Ectodermal cell (in vitro differentiated cells): ENCODE measurements around the gene SPATA31D1. TPM values are rescaled to one million over a fixed set of nuclear protein-coding genes. Genes with fewer than 3 reads are reported as not detected.
"Not testable (repeated sequence)": the region's sequence is repeated elsewhere in the genome, so short reads cannot be mapped to it uniquely, and the experiment has no call there.

Source experiments
- H3K27ac ChIP-seq: 2 replicates; pipeline ENCODE4 v1.7.0; 2013; ENCODE audit warnings: mild to moderate bottlenecking, low read depth, low read length; ENCODE audit not compliant: insufficient read depth, poor library complexity, severe bottlenecking
- H3K27me3 ChIP-seq: 2 replicates; pipeline ENCODE4 v1.7.0; 2013; ENCODE audit warnings: mild to moderate bottlenecking, low read length; ENCODE audit not compliant: insufficient read depth, control insufficient read depth, poor library complexity, severe bottlenecking
- H3K36me3 ChIP-seq: one replicate; pipeline ENCODE4 v1.7.0; 2013; ENCODE audit warnings: low read length; ENCODE audit not compliant: control insufficient read depth, insufficient read depth
- H3K4me1 ChIP-seq: one replicate; pipeline ENCODE4 v1.7.0; 2013; ENCODE audit warnings: low read length; ENCODE audit not compliant: control insufficient read depth, insufficient read depth
- H3K4me3 ChIP-seq: 2 replicates; pipeline ENCODE4 v1.7.0; 2013; ENCODE audit warnings: low read depth, low read length, control low read depth; ENCODE audit not compliant: insufficient read depth
- H3K9me3 ChIP-seq: 2 replicates; pipeline ENCODE4 v1.7.0; 2013; ENCODE audit warnings: mild to moderate bottlenecking, low read length, moderate library complexity; ENCODE audit not compliant: control insufficient read depth
- WGBS, 2 experiments: methylation state at CpG; one replicate each; pipeline ENCODE4 v1.1.7; 2013; ENCODE audit warnings: missing lambda C conversion rate in 2 of 2; 5-methylcytosine and 5-hydroxymethylcytosine counted together
- polyA plus RNA-seq, 4 experiments: library from polyadenylated mRNA; stranded (reverse); fragments of 50-300 nt; gene quantifications; one replicate each; pipeline ENCODE4 v1.2.3, GENCODE V29; 2013

Gene SPATA31D1
- not detected for polyA plus RNA-seq (2013, experiment 1 of 4)
- not detected for polyA plus RNA-seq (2013, experiment 2 of 4)
- not detected for polyA plus RNA-seq (2013, experiment 3 of 4)
- polyA plus RNA-seq (2013, experiment 4 of 4), result not detected

- not testable (repeated sequence) for H3K4me1 ChIP-seq
Measured at GRCh38 chr9:81988472-81988871, at the start of gene SPATA31D1. Gene SPATA31D1, plus strand, starts transcription at chr9:81988772. Its CDS starts 47 bp downstream, at chr9:81988819.

GRCh38 chr9:81943393-81943792 lies 45.2 kb upstream of the SPATA31D1 start, which contains the start of gene SPATA31D3:
Gene SPATA31D3, plus strand, starts transcription at chr9:81943500. Its CDS starts 86 bp downstream, at chr9:81943586.
- H3K4me3 ChIP-seq, H3K36me3 ChIP-seq, H3K4me1 ChIP-seq, H3K27me3 ChIP-seq, H3K9me3 ChIP-seq, H3K27ac ChIP-seq: not testable (repeated sequence)
- WGBS, 2 experiments, result no CpG with 5 or more reads among the region's 2 CpGs

More at GRCh38 chr9:81988472-81988871, at the start of gene SPATA31D1:
- H3K27ac ChIP-seq, H3K9me3 ChIP-seq, H3K36me3 ChIP-seq, H3K27me3 ChIP-seq, H3K4me3 ChIP-seq: not testable (repeated sequence)
- WGBS, 2 experiments, result 100% methylated on average over 1 of the region's 1 CpG; no CpG with 5 or more reads in 1 of the 2 experiments

GRCh38 chr9:81948650-81949049 lies 39.9 kb upstream of the SPATA31D1 start:
- 80% methylated on average over 1 of the region's 3 CpGs; no CpG with 5 or more reads in 1 of the 2 experiments for WGBS, 2 experiments
- H3K27me3 ChIP-seq, H3K4me3 ChIP-seq, H3K27ac ChIP-seq, H3K4me1 ChIP-seq, H3K9me3 ChIP-seq, H3K36me3 ChIP-seq: not testable (repeated sequence)

GRCh38 chr9:81953096-81953495 lies 35.5 kb upstream of the SPATA31D1 start:
- Histone ChIP-seq H3K27me3 (no peaks in the 10 kb centered on the region), H3K27ac (no peak overlapping the region), H3K9me3 (peaks cover 2% of the 10 kb centered on the region), H3K4me1 (no peaks in the 10 kb centered on the region), H3K36me3 (no peaks in the 10 kb centered on the region), H3K4me3 (no peak overlapping the region)
- no CpG with 5 or more reads among the region's 1 CpG for WGBS, 2 experiments

- no peaks in the 10 kb centered on the region for H3K27me3 ChIP-seq
- H3K36me3 ChIP-seq, result no peaks in the 10 kb centered on the region
- no peak overlapping the region for H3K27ac ChIP-seq
- peaks cover 2% of the 10 kb centered on the region for H3K9me3 ChIP-seq
- H3K4me3 ChIP-seq, result no peak overlapping the region
- no peaks in the 10 kb centered on the region for H3K4me1 ChIP-seq
Measured at GRCh38 chr9:81955625-81956024, 32.9 kb upstream of the SPATA31D1 start.

- WGBS, 2 experiments, result 93 to 97% methylated on average over 6 of the region's 6 CpGs
- Histone ChIP-seq H3K9me3 (no peaks in the 10 kb centered on the region), H3K27me3 (no peaks in the 10 kb centered on the region), H3K36me3 (no peaks in the 10 kb centered on the region), H3K27ac (no peak overlapping the region), H3K4me1 (no peaks in the 10 kb centered on the region), H3K4me3 (no peak overlapping the region)
Measured at GRCh38 chr9:81964218-81965171, 24.1 kb upstream of the SPATA31D1 start.

GRCh38 chr9:81968026-81968425 lies 20.5 kb upstream of the SPATA31D1 start:
- WGBS, 2 experiments, result 95 to 99% methylated on average over 3 of the region's 3 CpGs
- Histone ChIP-seq H3K4me1 (no peaks in the 10 kb centered on the region), H3K36me3 (no peaks in the 10 kb centered on the region), H3K9me3 (no peaks in the 10 kb centered on the region), H3K4me3 (no peak overlapping the region), H3K27ac (no peak overlapping the region), H3K27me3 (no peaks in the 10 kb centered on the region)

GRCh38 chr9:81969971-81970370 lies 18.6 kb upstream of the SPATA31D1 start:
- Histone ChIP-seq H3K36me3 (no peaks in the 10 kb centered on the region), H3K27ac (no peak overlapping the region), H3K9me3 (no peaks in the 10 kb centered on the region), H3K4me3 (no peak overlapping the region), H3K27me3 (no peaks in the 10 kb centered on the region), H3K4me1 (no peaks in the 10 kb centered on the region)

GRCh38 chr9:81971727-81972126 lies 16.8 kb upstream of the SPATA31D1 start:
- H3K9me3 ChIP-seq, result no peaks in the 10 kb centered on the region
- no peak overlapping the region for H3K4me3 ChIP-seq
- H3K4me1 ChIP-seq, result no peaks in the 10 kb centered on the region
- no peaks in the 10 kb centered on the region for H3K27me3 ChIP-seq
- no peaks in the 10 kb centered on the region for H3K36me3 ChIP-seq
- H3K27ac ChIP-seq, result no peak overlapping the region

- no peaks in the 10 kb centered on the region for H3K27me3 ChIP-seq
- 90 to 95% methylated on average over 4 to 5 of the region's 5 CpGs for WGBS, 2 experiments
- no peak overlapping the region for H3K27ac ChIP-seq
- no peaks in the 10 kb centered on the region for H3K36me3 ChIP-seq
- no peaks in the 10 kb centered on the region for H3K9me3 ChIP-seq
- no peaks in the 10 kb centered on the region for H3K4me1 ChIP-seq
- H3K4me3 ChIP-seq, result no peak overlapping the region
Measured at GRCh38 chr9:81974764-81975163, 13.8 kb upstream of the SPATA31D1 start.
